GOT3 (cell line): ENCODE data around the gene SH2D7.

Experiments used
- DNase-seq: peaks from one replicate; lab custom pipeline; 2025; ENCODE audit warnings: mixed read lengths; lab: John Stamatoyannopoulos, UW

The SH2D7 gene

DNA sequence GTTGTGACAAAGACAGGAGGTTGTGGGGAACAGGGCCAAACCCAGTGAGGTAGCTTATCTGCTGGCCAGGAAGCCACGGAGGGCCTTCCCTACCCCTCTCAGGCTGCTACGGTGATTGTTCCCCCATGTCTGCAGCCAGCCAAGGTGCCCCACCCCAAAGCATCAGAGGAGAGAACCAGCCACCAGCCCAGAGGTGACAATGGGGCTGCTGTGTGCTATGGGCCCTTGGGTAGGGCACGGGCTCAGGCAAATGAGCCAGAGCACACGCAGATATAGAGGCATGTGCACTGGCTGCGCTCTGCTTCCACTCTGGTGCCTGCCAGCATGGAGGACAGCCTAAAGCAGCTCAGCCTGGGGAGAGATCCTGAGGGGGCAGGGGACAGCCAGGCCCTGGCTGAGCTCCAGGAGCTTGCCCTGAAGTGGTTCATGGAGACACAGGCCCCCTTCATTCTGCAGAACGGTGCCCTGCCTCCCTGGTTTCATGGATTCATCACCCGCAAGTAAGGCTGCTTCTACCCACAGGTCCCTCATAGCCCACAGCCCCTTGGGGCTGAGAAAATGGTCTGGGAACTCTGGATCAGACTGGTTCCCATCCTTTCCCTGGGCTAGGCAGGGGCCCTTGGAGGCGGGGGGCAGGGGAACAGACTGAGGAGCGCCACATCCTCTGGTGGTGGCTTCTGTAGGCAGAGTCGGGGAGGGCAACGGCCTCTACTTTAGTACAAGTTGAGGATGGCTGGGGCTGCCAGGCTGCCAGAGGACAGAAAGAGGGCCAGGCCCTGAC lies at the start of gene SH2D7:
TSS of gene SH2D7 (plus strand) at position 301 of the 781 bp plus-strand sequence. CDS start at position 325, 24 bp downstream.
- no peak for DNase-seq

DNA sequence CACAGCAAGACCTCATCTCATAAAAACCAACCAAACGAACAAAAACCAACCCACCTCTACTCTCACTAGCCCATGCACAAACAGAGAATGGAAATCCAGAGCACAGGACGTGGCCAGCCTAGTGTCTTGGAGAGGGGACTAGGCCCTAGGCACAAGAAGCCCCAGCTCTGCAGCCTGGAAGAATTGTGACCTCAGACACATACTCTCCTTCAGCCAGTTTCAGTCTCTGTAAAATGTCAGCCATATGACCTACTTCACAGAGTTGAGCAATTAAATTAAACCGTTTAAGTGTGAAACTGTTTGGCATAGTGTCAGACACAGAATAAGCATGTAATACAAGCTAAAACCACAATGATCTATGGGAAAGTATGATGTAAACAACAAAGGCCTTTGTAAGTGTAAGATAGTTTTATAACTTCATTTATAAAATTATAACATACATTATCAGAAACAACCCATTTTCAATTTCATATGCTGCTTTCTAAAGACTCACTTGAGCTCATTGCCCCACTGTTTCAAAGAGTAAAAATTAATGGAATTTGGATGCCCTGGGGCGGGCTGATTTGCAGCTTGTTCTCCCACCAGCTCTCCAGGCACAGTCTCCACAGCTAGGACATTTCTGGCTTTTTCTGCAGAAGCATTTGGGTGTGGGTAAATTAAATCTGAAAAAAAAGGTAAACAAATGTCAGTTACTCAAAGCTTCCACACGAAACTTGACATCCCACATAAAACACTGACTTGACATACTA lies 47.8 kb upstream of the SH2D7 start:
- DNase-seq, result no peak

- DNase-seq, result no peak
Measured at GRCh38 chr15:78045189-78045588, 47.2 kb upstream of the SH2D7 start.

GRCh38 chr15:78046796-78047341 lies 45.5 kb upstream of the SH2D7 start:
- no peak for DNase-seq

DNA sequence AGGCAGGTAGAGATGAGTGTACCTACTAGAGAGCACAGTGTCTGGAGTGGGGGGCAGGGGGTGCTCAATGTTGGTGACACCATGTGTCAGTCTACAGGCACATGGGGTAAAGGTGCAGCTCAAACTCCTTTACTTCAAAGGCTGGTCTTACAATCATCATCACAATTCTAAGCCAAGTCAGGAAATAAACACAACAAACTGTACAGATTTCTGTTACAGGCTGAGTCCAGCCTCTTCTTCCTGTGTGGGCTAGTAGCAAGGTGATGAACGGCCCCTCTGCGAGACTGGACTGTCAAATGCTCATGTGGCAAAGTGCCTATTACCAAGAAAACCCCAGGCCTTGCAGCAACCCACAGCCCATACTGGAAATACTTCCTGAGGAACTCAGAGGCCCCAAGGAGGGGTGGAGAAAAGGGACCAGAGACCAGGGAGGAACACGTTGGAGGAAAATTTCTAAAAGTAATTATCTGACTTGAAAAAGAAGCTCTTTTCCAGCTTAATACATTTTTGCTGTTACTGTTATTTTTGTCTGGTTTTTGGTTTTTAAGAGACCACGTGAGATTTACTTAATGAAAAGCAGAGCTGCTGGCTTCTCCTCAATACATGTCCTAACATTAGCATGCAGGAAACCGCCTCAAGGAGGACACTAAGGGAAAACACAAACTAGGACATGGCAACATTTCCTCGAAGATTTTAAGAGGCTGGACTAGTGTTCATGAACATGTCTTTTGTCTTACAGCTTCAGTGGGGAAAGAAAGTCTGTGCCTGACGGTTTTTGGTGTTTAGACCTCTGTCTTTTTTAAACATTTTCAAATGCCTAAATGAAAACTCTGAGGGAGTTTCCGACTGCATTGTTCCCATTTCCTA lies 44.4 kb upstream of the SH2D7 start:
- DNase-seq, result no peak

- no peak for DNase-seq
Measured at GRCh38 chr15:78048628-78048920, 43.8 kb upstream of the SH2D7 start.

DNA sequence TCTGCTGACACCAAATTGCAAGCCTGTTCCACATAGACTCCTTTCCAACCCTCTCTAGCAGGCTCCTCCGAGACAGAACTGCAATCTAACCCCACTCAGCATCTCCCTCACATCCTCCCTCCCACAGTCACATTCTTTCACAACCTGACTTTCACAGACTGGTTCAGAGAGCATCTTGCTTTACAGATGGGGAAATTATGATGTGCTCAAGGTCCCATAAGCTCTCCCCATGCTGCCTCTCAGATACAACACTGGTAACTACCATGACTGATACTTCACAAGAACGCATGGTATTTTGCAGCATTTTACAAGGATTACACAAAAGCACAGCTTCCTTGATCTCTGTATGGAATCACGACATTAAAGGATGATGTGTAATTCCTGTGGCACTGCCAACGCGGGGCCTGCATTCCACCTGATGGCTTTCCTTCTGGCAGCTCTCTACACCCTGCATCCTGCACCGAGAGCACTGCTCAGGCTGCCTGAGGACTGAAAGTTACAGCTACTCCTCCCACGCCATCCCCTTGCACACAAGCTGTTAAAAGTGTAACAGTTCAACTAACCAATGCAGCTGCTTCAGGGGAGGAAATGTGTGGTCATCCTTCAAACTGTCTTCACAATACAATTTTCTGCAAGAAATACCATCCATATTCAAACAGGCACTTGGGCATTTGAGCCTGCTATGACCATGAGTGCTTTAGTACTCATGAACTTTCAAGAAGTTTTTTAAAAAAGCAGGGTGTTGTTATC lies 42.5 kb upstream of the SH2D7 start:
- DNase-seq, result no peak

DNA sequence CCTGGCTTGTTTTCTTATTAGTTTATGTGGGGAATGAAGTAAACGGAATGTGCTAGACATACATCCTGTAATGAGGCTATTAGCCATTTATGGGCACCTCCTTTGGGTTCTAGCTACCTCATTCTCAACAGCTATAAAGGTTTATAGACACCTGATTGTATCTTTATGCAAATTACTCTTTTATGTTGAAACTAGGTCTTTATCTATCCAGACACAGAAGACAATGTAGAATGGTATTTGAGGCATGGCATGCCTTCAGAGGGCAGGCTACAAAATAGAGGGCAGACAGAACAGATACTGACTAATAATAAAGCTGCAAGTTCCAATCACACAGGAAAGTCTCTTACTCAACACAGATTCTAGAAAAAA lies 41.9 kb upstream of the SH2D7 start:
- DNase-seq, result no peak

DNA sequence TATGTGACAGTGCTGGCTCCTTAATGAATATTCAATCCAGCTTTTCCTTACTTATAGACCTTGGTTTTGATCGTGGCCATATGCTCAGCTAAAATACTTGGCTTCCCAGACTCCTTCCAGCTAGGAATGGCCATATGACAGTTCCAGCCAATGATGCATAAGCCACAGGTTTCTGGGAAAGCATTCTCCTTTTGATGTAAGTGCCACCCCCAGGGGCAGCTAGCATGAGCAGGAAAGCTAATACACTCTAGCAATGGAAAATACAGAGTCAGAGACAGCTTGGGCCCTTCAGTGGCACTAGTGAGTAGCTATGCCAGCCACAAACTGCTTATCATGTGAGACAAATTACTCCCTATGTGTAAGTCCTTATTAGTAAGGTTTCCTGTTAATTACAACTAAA lies 41.5 kb upstream of the SH2D7 start:
- no peak for DNase-seq

DNA sequence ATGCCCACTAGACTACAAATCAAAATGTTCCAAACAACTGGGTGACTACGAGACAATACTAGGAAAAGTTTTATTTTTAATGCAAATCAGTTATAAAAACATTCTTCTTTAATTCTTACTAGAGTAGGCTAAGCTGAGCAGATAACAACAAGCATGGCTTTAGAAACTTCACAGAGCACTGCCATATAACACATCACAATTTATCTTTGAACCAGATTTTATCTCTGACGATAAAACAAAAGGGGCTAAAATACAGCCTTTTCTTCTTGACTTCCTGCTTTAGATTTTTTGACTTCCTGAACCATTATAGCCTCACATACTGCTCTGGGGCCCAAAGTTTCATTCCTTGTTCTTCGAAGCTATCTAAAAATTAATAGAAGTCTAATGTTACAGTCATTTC lies 40.8 kb upstream of the SH2D7 start:
- DNase-seq, result no peak

DNA sequence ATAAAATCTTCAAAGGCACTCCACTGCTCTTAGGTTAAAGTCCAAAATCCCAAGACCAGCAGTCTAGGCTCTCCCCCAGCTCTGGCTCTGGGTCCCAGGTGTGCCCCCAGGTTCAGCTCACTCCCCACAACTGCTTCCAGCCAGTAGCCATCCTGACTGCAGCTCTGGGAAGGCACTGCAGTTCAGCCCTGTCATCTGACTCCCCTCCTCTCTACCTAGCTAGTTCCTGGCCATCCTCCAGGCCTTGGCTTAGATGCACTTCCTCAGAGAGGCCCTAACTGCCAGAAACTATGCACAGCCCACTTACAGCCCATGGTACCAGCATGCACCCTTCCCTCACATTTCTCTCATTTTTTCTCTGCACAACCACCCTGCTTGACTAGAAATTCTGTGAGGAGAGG lies 40.4 kb upstream of the SH2D7 start:
- DNase-seq, result no peak

- no peak for DNase-seq
Measured at GRCh38 chr15:78052545-78052944, 39.8 kb upstream of the SH2D7 start.

DNA sequence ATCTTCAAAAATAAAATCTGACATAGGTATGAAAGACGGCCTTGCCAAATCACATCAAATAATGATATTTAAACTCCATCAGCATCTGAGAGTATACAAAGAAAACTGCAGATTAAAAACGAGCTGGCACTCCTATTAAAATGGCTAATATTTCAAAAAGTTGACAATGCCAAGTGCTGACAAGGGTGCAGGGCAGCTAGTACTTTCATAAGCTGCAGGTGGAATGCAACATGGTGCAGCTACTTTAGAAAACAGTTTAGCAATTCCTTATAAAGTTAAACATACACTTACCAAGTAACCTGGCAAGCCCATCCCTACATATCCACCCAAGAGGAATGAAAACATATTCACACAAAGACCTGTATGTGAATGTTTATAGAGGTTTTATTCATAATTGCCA lies 37.8 kb upstream of the SH2D7 start:
- DNase-seq, result no peak

DNA sequence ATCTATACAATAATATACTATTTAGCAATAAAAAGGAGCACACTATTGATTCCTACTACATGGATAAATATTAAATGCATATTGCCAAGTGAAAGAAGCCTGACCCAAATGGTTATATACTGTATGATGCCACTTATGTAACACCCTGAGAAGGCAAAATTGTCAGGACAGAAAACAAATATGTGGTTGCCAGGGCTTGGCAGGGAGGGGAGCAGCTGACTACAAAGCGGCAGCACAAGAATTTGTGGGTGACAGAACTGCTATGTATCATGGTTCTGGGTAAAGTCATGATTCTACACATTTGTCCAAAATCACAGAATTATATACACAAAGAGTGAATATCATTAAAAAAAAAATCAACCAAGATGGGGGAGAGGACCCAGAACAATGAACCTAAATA lies 37.4 kb upstream of the SH2D7 start:
- DNase-seq, result no peak

DNA sequence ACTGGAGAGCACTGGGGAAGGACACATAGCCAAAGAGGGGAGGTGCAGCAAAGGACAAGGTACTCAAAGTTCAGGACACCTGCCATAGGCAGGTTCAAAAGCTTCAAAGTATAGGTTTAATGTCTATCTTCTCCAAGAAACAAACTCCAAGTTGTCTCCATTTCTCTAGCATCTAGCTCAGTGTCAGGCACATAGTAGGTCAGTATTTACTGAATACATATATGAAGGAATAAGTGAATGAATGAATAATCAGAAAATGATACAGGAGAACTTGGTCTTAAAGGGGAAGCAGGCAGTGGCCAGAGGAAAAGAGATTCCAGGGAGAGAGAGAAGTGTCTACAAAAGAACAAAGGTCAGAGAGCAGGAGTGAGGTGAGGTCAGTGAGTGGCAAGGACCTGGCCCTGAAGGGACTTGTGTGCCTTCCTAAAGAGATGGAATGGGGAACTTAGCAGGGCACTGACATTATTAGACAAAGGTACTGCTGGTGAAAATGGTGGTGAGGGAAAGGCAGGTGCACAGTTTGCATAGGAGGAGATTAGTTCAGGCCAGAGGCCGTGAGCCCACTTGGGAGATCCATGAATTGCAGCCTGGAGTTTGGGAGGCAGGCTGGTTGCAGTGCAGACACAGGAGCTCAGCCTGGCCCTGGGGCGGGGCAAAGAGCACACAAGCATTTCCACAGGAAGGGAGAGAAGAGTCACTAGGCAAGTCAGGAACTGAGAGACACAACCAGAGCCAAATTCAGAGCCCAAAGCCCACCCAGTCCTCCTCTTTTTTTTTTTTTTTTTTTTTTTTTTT lies 36.2 kb upstream of the SH2D7 start:
- DNase-seq, result no peak

DNA sequence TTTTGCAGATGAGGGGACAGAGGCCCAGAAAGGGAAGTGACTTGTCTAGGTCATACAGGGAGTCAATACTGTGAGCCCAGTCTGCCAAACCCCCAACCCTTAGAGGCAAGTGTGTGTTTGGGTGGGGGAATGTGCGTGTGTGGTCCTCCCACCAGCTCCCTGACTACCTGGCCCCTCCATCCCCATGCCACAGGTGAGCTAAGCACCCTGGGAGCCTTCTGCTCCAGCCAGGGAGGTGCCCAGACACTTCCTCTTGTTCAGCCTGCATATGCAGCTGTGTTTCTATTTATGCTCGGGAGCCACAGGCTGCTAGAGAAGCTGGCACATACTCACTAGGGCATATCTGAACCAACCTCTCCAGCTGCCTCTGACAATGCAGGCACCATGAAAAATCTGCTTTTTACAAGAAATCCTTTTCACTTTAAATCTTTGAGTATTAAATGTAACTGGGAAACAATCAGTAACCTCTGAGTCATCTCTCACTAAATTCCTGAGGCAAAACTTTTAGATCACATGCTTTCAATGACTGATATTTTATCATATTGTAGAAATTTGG lies 35.6 kb upstream of the SH2D7 start:
- no peak for DNase-seq

- no peak for DNase-seq
Measured at GRCh38 chr15:78057803-78058202, 34.6 kb upstream of the SH2D7 start.

- DNase-seq, result no peak
Measured at GRCh38 chr15:78058401-78058935, 33.9 kb upstream of the SH2D7 start.

DNA sequence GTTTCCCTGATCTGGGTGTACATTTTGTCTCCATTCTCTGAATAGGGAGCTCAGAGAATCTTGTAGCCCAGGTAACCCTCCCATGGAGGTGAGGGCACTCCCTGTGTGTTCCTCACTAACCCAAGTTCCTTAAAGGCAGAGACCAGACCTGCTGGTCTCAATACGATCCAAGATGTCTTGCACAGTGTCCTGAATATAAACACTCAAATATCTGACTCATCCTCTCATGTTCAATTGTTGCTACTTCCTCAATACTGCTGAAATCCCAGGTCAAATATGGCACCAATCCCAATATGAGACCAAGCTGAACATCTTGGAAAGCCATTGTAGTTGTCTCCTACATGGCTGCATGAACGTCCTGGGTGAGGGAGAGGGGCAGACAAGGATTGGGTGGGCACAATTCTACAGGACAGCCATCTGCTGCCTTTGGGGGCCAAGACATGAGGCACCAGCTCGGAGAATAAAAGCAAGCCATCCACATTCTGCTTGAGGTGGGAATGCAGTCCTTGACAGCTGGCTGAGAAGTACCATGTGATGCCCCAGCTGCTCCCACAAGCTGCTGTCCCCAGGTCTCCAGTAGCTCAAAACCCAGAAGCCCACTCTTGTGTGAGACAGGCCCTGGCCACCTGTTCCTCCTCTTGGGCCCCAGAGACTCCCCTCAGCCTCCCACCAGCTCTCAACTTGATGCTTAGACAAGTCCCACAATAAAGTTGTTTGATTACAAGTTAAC lies 33.1 kb upstream of the SH2D7 start:
- DNase-seq, result no peak

- DNase-seq, result no peak
Measured at GRCh38 chr15:78060232-78060631, 32.1 kb upstream of the SH2D7 start.
